DOHH2 (cell line): Measurements from ENCODE around the gene PTGDR.

Experiments
- H3F3A ChIP-seq: fragments of 200-600 bp; sonication (generic), shearing (Covaris generic); 2 replicates; pipeline ENCODE4 v1.6.0; 2016; ENCODE audit warnings: antibody characterized with exemption, mild to moderate bottlenecking; ENCODE audit not compliant: control insufficient read depth, insufficient read depth
- H3K27ac ChIP-seq: fragments of 200-600 bp; sonication (generic); 2 replicates; pipeline ENCODE4 v1.5.1; 2014; ENCODE audit warnings: low read depth, mild to moderate bottlenecking, low read length, moderate library complexity
- H3K27me3 ChIP-seq: fragments of 200-600 bp; sonication (generic); 2 replicates; pipeline ENCODE4 v1.6.1; 2014; ENCODE audit warnings: mild to moderate bottlenecking, low read length, mixed read lengths; ENCODE audit not compliant: control insufficient read depth
- H3K36me3 ChIP-seq: fragments of 200-600 bp; sonication (generic); 2 replicates; pipeline ENCODE4 v1.6.1; 2014; ENCODE audit warnings: mild to moderate bottlenecking, low read length, moderate library complexity, mixed read lengths; ENCODE audit not compliant: control insufficient read depth
- H3K4me1 ChIP-seq: fragments of 200-600 bp; sonication (generic); 2 replicates; pipeline ENCODE4 v1.6.1; 2014; ENCODE audit warnings: mild to moderate bottlenecking, low read length, mixed read lengths; ENCODE audit not compliant: control insufficient read depth
- H3K4me2 ChIP-seq: fragments of 200-600 bp; sonication (generic); 2 replicates; pipeline ENCODE4 v1.6.0; 2014; ENCODE audit warnings: mild to moderate bottlenecking, low read length, moderate library complexity
- H3K4me3 ChIP-seq: fragments of 200-600 bp; sonication (generic); 2 replicates; pipeline ENCODE4 v1.5.1; 2014; ENCODE audit warnings: mild to moderate bottlenecking, low read length, mixed read lengths
- H3K79me2 ChIP-seq: fragments of 200-600 bp; sonication (generic); 2 replicates; pipeline ENCODE4 v1.6.1; 2014; ENCODE audit warnings: mild to moderate bottlenecking, low read length, mixed read lengths; ENCODE audit not compliant: control insufficient read depth
- H3K9me2 ChIP-seq: fragments of 200-600 bp; sonication (generic); replicated peaks from 2 replicates; pipeline ENCODE4 v1.6.1; 2014; ENCODE audit warnings: mild to moderate bottlenecking, low read length, mixed read lengths; ENCODE audit not compliant: control insufficient read depth
- H3K9me3 ChIP-seq: fragments of 200-600 bp; sonication (generic); 2 replicates; pipeline ENCODE4 v1.6.1; 2014; ENCODE audit warnings: antibody characterized with exemption, low read length, mixed read lengths; ENCODE audit not compliant: control insufficient read depth, insufficient read depth
- H4K20me1 ChIP-seq: fragments of 200-600 bp; sonication (generic); 2 replicates; pipeline ENCODE4 v1.6.0; 2014; ENCODE audit warnings: low read depth, mild to moderate bottlenecking, antibody characterized with exemption, low read length, moderate library complexity; ENCODE audit not compliant: control insufficient read depth, insufficient read depth
- EZH2phosphoT487 ChIP-seq: fragments of 200-600 bp; sonication (generic); IDR thresholded peaks from 2 replicates; pipeline ENCODE4 v1.6.1; 2017; ENCODE audit warnings: borderline replicate concordance, mild to moderate bottlenecking, antibody characterized with exemption, low read length, moderate library complexity, mixed read lengths
- TF ChIP-seq, protein P1 (sequence below): fragments of 200-600 bp; sonication (generic); IDR thresholded peaks from one replicate; pipeline ENCODE4 v1.5.1; 2014; ENCODE audit warnings: antibody characterized with exemption, mild to moderate bottlenecking, low read depth, low read length; ENCODE audit not compliant: poor library complexity, severe bottlenecking

The PTGDR gene

DNA sequence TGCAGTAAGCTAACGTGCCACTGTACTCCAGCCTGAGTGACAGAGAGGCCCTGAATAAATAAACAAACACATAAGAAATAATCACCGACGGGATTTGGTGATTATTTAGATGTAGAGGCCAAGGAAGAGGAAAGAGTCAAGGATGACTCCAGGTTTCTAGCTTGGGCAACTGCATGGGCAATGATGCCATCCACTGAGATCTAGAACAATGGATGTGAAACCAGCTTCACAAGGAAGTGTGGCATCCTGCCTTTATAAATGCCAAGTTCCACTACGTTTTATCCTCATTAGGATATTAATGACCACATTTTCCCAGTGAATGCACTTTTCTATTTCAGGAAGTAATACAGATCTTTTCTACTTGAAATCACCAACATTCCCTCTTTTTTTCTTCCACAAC lies 35.7 kb downstream of the PTGDR start:
- TF ChIP-seq, protein P1, sequence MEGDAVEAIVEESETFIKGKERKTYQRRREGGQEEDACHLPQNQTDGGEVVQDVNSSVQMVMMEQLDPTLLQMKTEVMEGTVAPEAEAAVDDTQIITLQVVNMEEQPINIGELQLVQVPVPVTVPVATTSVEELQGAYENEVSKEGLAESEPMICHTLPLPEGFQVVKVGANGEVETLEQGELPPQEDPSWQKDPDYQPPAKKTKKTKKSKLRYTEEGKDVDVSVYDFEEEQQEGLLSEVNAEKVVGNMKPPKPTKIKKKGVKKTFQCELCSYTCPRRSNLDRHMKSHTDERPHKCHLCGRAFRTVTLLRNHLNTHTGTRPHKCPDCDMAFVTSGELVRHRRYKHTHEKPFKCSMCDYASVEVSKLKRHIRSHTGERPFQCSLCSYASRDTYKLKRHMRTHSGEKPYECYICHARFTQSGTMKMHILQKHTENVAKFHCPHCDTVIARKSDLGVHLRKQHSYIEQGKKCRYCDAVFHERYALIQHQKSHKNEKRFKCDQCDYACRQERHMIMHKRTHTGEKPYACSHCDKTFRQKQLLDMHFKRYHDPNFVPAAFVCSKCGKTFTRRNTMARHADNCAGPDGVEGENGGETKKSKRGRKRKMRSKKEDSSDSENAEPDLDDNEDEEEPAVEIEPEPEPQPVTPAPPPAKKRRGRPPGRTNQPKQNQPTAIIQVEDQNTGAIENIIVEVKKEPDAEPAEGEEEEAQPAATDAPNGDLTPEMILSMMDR, result no peak
- TF ChIP-seq EZH2phosphoT487, result no peak
- Histone ChIP-seq H3F3A (no peaks in the 10 kb centered on the region), H3K9me2 (no peaks in the 10 kb centered on the region), H3K27me3 (peaks cover 5% of the 10 kb centered on the region; the same call in 1 of the 2 replicates), H3K36me3 (no peaks in the 10 kb centered on the region), H3K79me2 (no peaks in the 10 kb centered on the region), H3K4me3 (no peak overlapping the region), H4K20me1 (no peaks in the 10 kb centered on the region), H3K9me3 (no peaks in the 10 kb centered on the region), H3K4me2 (no peak overlapping the region), H3K4me1 (no peaks in the 10 kb centered on the region), H3K27ac (no peak overlapping the region)

DNA sequence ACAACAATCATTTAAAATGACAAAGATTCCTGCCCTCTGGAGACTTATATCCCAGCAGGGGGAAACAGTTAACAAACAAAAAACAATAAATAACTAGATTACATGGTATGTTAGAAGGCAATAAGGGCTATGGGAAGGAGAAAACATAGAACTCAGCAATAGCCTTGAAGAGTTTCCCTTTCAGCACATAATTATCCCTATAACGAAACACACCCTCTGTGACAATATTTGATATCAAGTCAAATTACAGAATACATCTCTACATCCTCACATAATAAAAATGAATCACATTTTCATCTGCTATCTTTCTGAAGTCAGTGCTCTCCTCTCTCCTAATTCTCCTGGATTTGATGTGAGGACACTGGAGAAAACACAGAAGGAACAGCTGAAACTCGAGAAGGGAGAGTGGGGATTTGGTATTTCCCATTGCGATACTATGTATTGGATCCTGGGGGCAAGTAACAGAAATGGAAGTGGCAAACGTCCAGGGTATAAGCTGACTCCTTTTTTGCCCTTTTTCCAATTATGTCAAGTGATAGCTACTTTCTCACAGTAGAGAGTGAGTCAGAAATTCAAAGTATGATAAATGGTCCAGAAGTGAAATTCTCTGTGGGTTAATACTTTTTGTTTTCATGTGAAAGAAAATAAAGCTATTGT lies 36.9 kb downstream of the PTGDR start:
- Histone ChIP-seq H3K27ac (no peak overlapping the region), H3K9me2 (no peaks in the 10 kb centered on the region), H3K4me1 (no peaks in the 10 kb centered on the region), H3F3A (no peaks in the 10 kb centered on the region), H4K20me1 (no peaks in the 10 kb centered on the region), H3K79me2 (no peaks in the 10 kb centered on the region), H3K4me2 (no peak overlapping the region), H3K36me3 (no peaks in the 10 kb centered on the region), H3K9me3 (no peaks in the 10 kb centered on the region), H3K27me3 (peaks cover 5% of the 10 kb centered on the region; the same call in 1 of the 2 replicates), H3K4me3 (no peak overlapping the region)
- TF ChIP-seq, protein P1, result no peak
- TF ChIP-seq EZH2phosphoT487, result no peak

DNA sequence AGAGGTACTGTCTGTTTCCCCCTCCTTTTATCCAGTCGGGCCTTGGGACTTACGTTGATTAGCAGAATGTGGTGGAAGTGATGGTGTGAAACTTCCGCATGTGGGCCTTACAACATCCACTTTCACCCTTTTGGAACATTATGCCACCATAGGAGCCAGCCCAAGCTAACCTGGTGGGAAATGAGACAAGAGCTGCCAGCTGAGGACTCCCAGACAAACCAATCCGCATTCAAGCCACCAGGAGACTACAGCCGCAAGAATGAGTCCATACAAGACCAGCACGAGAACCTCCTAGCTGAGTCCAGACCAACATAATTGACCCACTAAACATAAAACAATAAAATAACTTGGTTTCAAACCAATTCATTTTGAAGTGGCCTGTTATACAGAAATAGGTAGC lies 37.5 kb downstream of the PTGDR start:
- H3K4me3 ChIP-seq, result no peak overlapping the region
- no peaks in the 10 kb centered on the region for H3K79me2 ChIP-seq
- H3K9me3 ChIP-seq, result no peaks in the 10 kb centered on the region
- H3K4me1 ChIP-seq, result no peaks in the 10 kb centered on the region
- no peaks in the 10 kb centered on the region for H3K36me3 ChIP-seq
- TF ChIP-seq, protein P1, result no peak
- TF ChIP-seq EZH2phosphoT487, result no peak
- no peak overlapping the region for H3K4me2 ChIP-seq
- peaks cover 5% of the 10 kb centered on the region; the same call in 1 of the 2 replicates for H3K27me3 ChIP-seq
- H3K9me2 ChIP-seq, result no peaks in the 10 kb centered on the region
- H3K27ac ChIP-seq, result no peak overlapping the region
- H4K20me1 ChIP-seq, result no peaks in the 10 kb centered on the region
- H3F3A ChIP-seq, result no peaks in the 10 kb centered on the region

DNA sequence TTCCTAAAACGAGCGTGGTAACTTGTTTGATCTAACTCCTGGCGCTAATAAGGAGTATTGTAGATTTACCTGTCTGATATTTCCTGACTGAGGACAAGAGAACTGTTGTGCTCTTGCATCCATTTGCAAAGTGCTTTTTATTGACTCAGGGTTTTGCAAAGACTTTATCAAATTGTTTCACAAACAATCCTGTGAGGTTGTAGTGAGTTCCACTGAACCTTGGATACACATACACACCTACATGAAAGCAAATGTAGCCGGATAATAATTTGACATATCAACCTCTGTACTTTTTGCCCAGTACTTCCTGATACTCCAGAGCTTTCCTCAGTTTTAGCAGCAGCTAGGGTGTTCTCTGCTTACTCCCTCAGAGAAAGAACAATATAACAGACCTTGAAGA lies 39.9 kb downstream of the PTGDR start:
- Histone ChIP-seq H3K79me2 (no peaks in the 10 kb centered on the region), H3K9me3 (no peaks in the 10 kb centered on the region), H3K27me3 (peaks cover 5% of the 10 kb centered on the region; the same call in 1 of the 2 replicates), H4K20me1 (no peaks in the 10 kb centered on the region), H3K27ac (no peak overlapping the region), H3K4me1 (peaks cover 13% of the 10 kb centered on the region), H3K36me3 (no peaks in the 10 kb centered on the region), H3F3A (no peaks in the 10 kb centered on the region), H3K4me2 (no peak overlapping the region), H3K4me3 (no peak overlapping the region), H3K9me2 (no peaks in the 10 kb centered on the region)
- TF ChIP-seq, protein P1, result no peak
- no peak for TF ChIP-seq EZH2phosphoT487
